SK-N-SH (cell line): ENCODE results near the gene STARD7. TPM values are rescaled to one million over a fixed set of nuclear protein-coding genes. Genes with fewer than 3 reads are reported as not detected.
A peak's percentile ranks its signal among the peaks of the same experiment; 100 is the strongest.

ENCODE experiments used
- CTCF ChIA-PET: fragments of 300-600, 350-600 bp; formaldehyde crosslinking; extraction: SDS; loops from one replicate; lab custom pipeline; 2021; lab: Yijun Ruan, JAX
- POLR2A ChIA-PET: fragments of 350-600 bp; sonication (Branson Sonifier 250); formaldehyde crosslinking; extraction: SDS; loops from one replicate; lab custom pipeline; 2020; ENCODE audit warnings: antibody characterized with exemption, inconsistent platforms; lab: Yijun Ruan, JAX
- DNase-seq: peaks from one replicate; pipeline ENCODE4 v3.0.0; 2012
- H2AFZ ChIP-seq: fragments of 200-600 bp; sonication (generic); 2 replicates; pipeline ENCODE4 v1.8.1; 2016; ENCODE audit warnings: antibody characterized with exemption, mild to moderate bottlenecking, low read depth
- H3F3A ChIP-seq: fragments of 200-600 bp; sonication (generic); replicated peaks from 2 replicates; pipeline ENCODE3; 2016; ENCODE audit warnings: antibody characterized with exemption, mild to moderate bottlenecking; ENCODE audit not compliant: insufficient read depth
- H3K27ac ChIP-seq, 2 experiments: fragments of 200-500 bp in 1 of 2; fragments of 200-600 bp in 1 of 2; sonication (Bioruptor generic) in 1 of 2; sonication (generic), shearing (Covaris generic) in 1 of 2; 2 replicates each; pipeline versions ENCODE4 v1.5.1 to v1.6.1; 2014 to 2016; ENCODE audit warnings: low read depth in 2 of 2, inconsistent platforms in 1 of 2, low read length in 1 of 2, mild to moderate bottlenecking in 1 of 2, mixed read lengths in 1 of 2
- H3K27me3 ChIP-seq: fragments of 200-600 bp; sonication (generic), shearing (Covaris generic); 2 replicates; pipeline ENCODE4 v1.6.1; 2016; ENCODE audit warnings: mixed run types; ENCODE audit not compliant: insufficient read depth
- H3K36me3 ChIP-seq, 2 experiments: fragments of 200-500 bp in 1 of 2; fragments of 200-600 bp in 1 of 2; sonication (Bioruptor generic) in 1 of 2; sonication (generic) in 1 of 2; replicated peaks in 1 of 2; 2 replicates each; pipeline versions ENCODE3 to v1.5.1; 2014 to 2016; ENCODE audit warnings: low read length in 1 of 2, mild to moderate bottlenecking in 1 of 2; ENCODE audit not compliant: insufficient read depth in 2 of 2, control insufficient read depth in 1 of 2
- H3K4me1 ChIP-seq, 2 experiments: fragments of 200-500 bp in 1 of 2; fragments of 200-600 bp in 1 of 2; sonication (Bioruptor generic) in 1 of 2; sonication (generic), shearing (Covaris generic) in 1 of 2; 2 replicates each; pipeline versions ENCODE4 v1.5.1 to v1.6.1; 2014 to 2016; ENCODE audit warnings: low read depth in 1 of 2, low read length in 1 of 2, mixed run types in 1 of 2; ENCODE audit not compliant: insufficient read depth in 2 of 2, control insufficient read depth in 1 of 2
- H3K4me2 ChIP-seq: fragments of 200-600 bp; sonication (generic), shearing (Covaris generic); 2 replicates; pipeline ENCODE4 v1.6.1; 2017; ENCODE audit warnings: mixed run types
- H3K4me3 ChIP-seq, 2 experiments: fragments of 200-500 bp in 1 of 2; fragments of 200-600 bp in 1 of 2; sonication (Bioruptor generic) in 1 of 2; sonication (generic), shearing (Covaris generic) in 1 of 2; 2 replicates each; pipeline versions ENCODE4 v1.5.1 to v1.8.1; 2014 to 2016; ENCODE audit warnings: low read depth in 2 of 2, inconsistent platforms in 1 of 2, low read length in 1 of 2, mild to moderate bottlenecking in 1 of 2, mixed read lengths in 1 of 2, moderate library complexity in 1 of 2
- H3K79me2 ChIP-seq: fragments of 200-600 bp; sonication (generic); 2 replicates; pipeline ENCODE4 v1.8.1; 2017; ENCODE audit warnings: mild to moderate bottlenecking; ENCODE audit not compliant: insufficient read depth
- H3K9ac ChIP-seq: fragments of 200-600 bp; sonication (generic); 2 replicates; pipeline ENCODE4 v1.6.1; 2017; ENCODE audit warnings: mixed run types
- H3K9me2 ChIP-seq: fragments of 200-600 bp; sonication (generic); 2 replicates; pipeline ENCODE4 v1.6.1; 2017; ENCODE audit warnings: mixed run types
- H3K9me3 ChIP-seq: fragments of 200-600 bp; sonication (generic); 2 replicates; pipeline ENCODE4 v1.6.1; 2017; ENCODE audit warnings: mixed run types, mild to moderate bottlenecking, moderate library complexity
- H4K20me1 ChIP-seq: fragments of 200-600 bp; sonication (generic); 2 replicates; pipeline ENCODE4 v1.6.1; 2017; ENCODE audit warnings: mild to moderate bottlenecking, mixed run types; ENCODE audit not compliant: insufficient read depth
- ELF1 ChIP-seq: IDR thresholded peaks from 2 replicates; pipeline ENCODE4 v1.4.0; 2012
- EP300 ChIP-seq, 2 experiments: IDR thresholded peaks; 2 replicates each; pipeline versions ENCODE4 v1.4.0 to v1.6.1; 2012; ENCODE audit warnings: borderline replicate concordance in 1 of 2, low read depth in 1 of 2, low read length in 1 of 2
- EZH2phosphoT487 ChIP-seq: fragments of 200-600 bp; sonication (generic); IDR thresholded peaks from 2 replicates; pipeline ENCODE4 v1.6.1; 2017; ENCODE audit warnings: low read depth, mixed run types, mild to moderate bottlenecking, antibody characterized with exemption, moderate library complexity, borderline replicate concordance
- FOSL2 ChIP-seq: IDR thresholded peaks from 2 replicates; pipeline ENCODE4 v1.4.0; 2012; ENCODE audit warnings: low read depth, mild to moderate bottlenecking, moderate library complexity, borderline replicate concordance
- GABPA ChIP-seq: IDR thresholded peaks from 2 replicates; pipeline ENCODE4 v1.4.0; 2012; ENCODE audit warnings: low read depth, mild to moderate bottlenecking
- GATA2 ChIP-seq: sonication (generic); formaldehyde crosslinking; IDR thresholded peaks from 2 replicates; pipeline ENCODE4 v1.5.0; 2020; ENCODE audit warnings: mild to moderate bottlenecking, missing genetic modification reagents
- MAX ChIP-seq: IDR thresholded peaks from 2 replicates; pipeline ENCODE4 v1.4.0; 2012; ENCODE audit warnings: low read depth
- POLR2AphosphoS5 ChIP-seq: IDR thresholded peaks from 2 replicates; pipeline ENCODE4 v1.6.1; 2012; ENCODE audit warnings: low read depth, low read length
- RCOR1 ChIP-seq: fragments of 150-350 bp; IDR thresholded peaks from 2 replicates; pipeline ENCODE4 v1.6.1; 2017; ENCODE audit warnings: antibody characterized with exemption, low read length
- SMC3 ChIP-seq: IDR thresholded peaks from 2 replicates; pipeline ENCODE4 v1.6.1; 2012; ENCODE audit warnings: low read depth, low read length, improper control_type of control experiment
- TEAD4 ChIP-seq: IDR thresholded peaks from 2 replicates; pipeline ENCODE4 v1.4.0; 2012; ENCODE audit warnings: mild to moderate bottlenecking, borderline replicate concordance; ENCODE audit not compliant: insufficient read depth
- YY1 ChIP-seq: IDR thresholded peaks from 2 replicates; pipeline ENCODE4 v1.4.0; 2012; ENCODE audit warnings: low read depth, mild to moderate bottlenecking
- WGBS: methylation state at CpG from one replicate; pipeline ENCODE4 v1.1.6; 2017; ENCODE audit warnings: low lambda C conversion rate; 5-methylcytosine and 5-hydroxymethylcytosine counted together
- polyA plus RNA-seq, 3 experiments: library from polyadenylated mRNA; depleted of rRNA; stranded (reverse); fragments of >200 nt; gene quantifications; 2 replicates each; pipeline ENCODE4 v1.2.3, GENCODE V29; 2012
- TF ChIP-seq, protein P1 (sequence below): fragments of 150-350 bp; IDR thresholded peaks from 2 replicates; pipeline ENCODE4 v1.6.1; 2016; ENCODE audit warnings: mild to moderate bottlenecking, low read depth, low read length
- TF ChIP-seq, protein P2 (sequence below): IDR thresholded peaks from 2 replicates; pipeline ENCODE4 v1.4.0; 2012; ENCODE audit warnings: low read depth, borderline replicate concordance

STARD7 gene
- polyA plus RNA-seq, 1 of the 3 experiments (the other 2 are of a cell fraction), result 36.1 TPM

DNA sequence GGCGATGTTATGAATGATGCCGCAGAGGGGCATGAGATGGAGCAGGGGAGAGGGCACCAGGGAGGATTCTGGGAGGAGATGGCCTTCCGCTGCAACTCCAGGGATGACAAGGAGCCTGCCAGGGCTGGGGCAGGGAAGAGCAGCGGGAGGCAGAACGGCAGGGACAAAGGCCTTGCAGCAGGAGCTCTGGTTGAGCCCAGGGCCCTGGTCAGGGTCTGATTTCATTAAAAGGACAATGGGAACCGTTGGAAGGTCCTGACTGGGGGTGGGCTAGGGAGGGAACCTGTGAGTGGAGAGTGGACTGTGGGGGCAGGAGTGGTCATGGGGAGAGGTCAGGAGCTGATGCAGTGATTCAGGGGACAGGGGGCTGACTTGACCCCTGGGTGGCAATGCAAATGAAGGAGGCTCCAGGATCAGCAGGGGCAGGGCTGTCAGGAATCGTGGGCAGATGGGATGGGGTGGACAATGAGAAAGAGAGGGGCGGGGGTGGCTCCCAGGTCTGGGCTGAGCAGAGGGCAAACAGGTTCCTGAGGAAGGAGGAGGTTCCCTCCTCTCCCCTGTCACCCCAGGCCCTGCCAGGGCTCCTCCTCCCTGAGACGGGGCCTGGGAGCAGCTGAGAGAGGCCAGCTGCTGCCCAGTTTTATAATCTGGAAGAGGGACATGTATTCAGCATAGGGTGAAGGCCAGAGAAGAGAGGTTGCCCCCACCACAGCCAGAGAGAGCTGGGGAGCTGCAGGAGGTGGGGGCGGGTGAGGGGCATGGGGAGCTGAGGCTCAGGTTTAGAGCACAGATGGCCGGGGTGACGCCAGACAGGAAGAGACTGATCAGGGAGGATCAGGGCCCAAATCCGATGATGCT, 56.1 kb downstream of the STARD7 start (continued):
- TF ChIP-seq TEAD4 (no peak), EP300 (IDR thresholded peaks at IDR 0.05; ENCODE audit: borderline replicate concordance in 1 of 2, low read depth in 1 of 2, low read length in 1 of 2) (no peak), SMC3 (no peak), MAX (no peak), RCOR1 (no peak), EZH2phosphoT487 (no peak), GATA2 (CRISPR knock-in tag) (no peak)
- TF ChIP-seq, protein P1, sequence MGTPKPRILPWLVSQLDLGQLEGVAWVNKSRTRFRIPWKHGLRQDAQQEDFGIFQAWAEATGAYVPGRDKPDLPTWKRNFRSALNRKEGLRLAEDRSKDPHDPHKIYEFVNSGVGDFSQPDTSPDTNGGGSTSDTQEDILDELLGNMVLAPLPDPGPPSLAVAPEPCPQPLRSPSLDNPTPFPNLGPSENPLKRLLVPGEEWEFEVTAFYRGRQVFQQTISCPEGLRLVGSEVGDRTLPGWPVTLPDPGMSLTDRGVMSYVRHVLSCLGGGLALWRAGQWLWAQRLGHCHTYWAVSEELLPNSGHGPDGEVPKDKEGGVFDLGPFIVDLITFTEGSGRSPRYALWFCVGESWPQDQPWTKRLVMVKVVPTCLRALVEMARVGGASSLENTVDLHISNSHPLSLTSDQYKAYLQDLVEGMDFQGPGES, result no peak
- TF ChIP-seq, all 33 proteins: peak for 0

- Histone ChIP-seq H3K4me1 (peaks cover 23 to 34% of the 10 kb centered on the region in 2 experiments), H3K4me2 (no peak overlapping the region)
- 98% methylated on average over 9 of the region's 9 CpGs for WGBS
- TF ChIP-seq FOSL2 (no peak), POLR2AphosphoS5 (no peak), EP300 (IDR thresholded peaks at IDR 0.05; ENCODE audit: borderline replicate concordance in 1 of 2, low read depth in 1 of 2, low read length in 1 of 2) (no peak), TEAD4 (no peak), YY1 (no peak), EZH2phosphoT487 (no peak), ELF1 (no peak), GABPA (no peak)
- TF ChIP-seq, protein P2, sequence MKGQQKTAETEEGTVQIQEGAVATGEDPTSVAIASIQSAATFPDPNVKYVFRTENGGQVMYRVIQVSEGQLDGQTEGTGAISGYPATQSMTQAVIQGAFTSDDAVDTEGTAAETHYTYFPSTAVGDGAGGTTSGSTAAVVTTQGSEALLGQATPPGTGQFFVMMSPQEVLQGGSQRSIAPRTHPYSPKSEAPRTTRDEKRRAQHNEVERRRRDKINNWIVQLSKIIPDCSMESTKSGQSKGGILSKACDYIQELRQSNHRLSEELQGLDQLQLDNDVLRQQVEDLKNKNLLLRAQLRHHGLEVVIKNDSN, result no peak
- TF ChIP-seq, all 33 proteins: peak for 0
- Histone ChIP-seq H3K36me3 (no peaks in the 10 kb centered on the region), H3K79me2 (no peaks in the 10 kb centered on the region), H3K27ac (no peak overlapping the region), H4K20me1 (no peaks in the 10 kb centered on the region), H3K27me3 (no peaks in the 10 kb centered on the region), H3K9ac (no peak overlapping the region), H3K9me3 (no peaks in the 10 kb centered on the region), H3F3A (peaks cover 25% of the 10 kb centered on the region), H2AFZ (no peak overlapping the region), H3K9me2 (no peaks in the 10 kb centered on the region), H3K4me3 (no peak overlapping the region)
- CTCF ChIA-PET, result interaction anchor here (1.5 to 7.0 kb wide), 4 partner anchors 13 to 159 kb away, joined by 6 to 49 read pairs (median 20); partner anchors contain the start of genes ADRA2B and ASTL
- POLR2A ChIA-PET, result interaction anchor here (0.6 kb wide), 1 partner anchor 132 kb away, joined by 4 read pairs; no protein-coding TSS in a partner anchor
- DNase-seq, result peak; percentile 1
Measured at GRCh38 chr2:96151595-96152303, 56.9 kb downstream of the STARD7 start.
